Stimulated activated CD8-positive, alpha-beta memory T cell treated with anti-CD3 and anti-CD28 coated beads, Interleukin-12 subunit alpha, Interleukin-12 subunit beta, amount 100 ng/mL, for 1 hour (primary cell): ENCODE results near the gene VWA8.

Experiments used
- DNase-seq: peaks from one replicate; pipeline ENCODE4 v3.0.0-alpha.2; 2020; ENCODE audit warnings: low read depth

The VWA8 gene

DNA sequence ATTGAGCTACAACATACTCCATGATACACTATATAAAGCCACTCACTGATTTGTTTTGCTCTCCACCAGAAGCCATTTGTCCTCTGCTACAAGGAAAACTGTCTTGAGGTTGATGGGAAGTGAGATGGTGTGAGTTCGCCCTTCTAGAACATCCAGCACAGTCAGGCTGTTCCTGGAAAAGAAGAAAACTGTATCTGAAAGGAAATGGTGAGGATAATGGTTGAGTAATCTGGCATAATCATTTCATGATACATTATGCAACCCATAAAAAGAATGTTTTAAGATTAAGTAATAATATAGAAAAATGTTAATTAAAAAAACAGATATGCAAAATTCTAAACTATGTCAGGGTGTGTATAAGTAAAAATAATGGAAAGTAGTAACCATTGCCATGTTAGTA is 269.6 kb downstream of the VWA8 start:
- DNase-seq, result no peak

DNA sequence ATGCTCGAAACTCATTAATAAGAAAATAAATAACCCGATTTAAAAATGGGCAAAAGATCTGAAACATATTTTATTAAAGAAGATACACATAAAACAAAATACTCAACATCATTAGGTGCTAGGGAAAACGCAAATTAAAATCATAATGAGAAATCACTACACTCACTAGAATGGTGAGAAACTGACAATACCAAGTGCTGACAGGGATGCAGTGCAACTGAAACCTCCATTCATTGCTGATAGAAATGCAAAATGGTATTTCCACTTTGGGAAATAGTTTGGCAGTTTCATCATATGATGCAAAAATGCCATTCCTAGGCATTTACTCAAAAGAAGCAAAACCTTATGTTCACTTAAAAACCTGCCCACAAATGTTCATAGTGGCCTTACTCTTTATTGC is 278.1 kb downstream of the VWA8 start:
- DNase-seq, result no peak

DNA sequence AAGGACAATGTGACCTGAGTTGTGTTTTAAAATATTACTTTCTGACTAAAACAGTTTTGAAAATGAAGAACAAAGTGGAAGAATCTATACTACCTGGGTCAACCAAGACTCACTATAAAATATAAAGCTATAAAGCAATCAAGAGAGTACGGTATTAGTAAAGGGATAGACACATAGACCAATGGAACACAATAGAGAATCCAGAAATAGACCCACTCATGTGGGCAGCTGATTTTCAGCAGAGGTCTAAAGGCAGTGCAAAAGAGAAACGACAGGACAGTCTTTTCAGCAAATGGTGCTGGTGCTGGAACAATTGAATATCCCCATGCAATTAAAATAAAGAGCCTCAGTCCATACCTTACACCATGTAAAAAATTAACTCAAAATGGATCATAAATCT is 278.9 kb downstream of the VWA8 start:
- DNase-seq, result no peak

DNA sequence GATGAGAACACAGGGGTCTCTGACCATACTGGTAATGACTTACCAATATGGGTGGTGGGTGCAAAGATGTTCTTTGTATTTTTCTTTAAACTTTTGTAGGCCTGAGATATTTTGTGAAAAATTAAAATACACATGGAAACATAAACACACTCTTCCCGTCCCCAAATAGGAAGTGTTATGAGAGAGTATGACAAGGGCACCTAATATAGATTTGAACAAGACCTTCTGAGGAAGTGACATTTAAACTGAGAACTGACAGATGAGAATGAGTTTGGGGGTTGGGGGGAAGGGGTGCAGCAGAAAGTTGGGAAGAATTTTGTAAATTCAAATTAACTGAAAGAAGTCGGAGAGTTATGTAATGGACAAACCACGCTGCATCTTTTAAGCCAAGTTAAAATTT is 279.3 kb downstream of the VWA8 start:
- no peak for DNase-seq

DNA sequence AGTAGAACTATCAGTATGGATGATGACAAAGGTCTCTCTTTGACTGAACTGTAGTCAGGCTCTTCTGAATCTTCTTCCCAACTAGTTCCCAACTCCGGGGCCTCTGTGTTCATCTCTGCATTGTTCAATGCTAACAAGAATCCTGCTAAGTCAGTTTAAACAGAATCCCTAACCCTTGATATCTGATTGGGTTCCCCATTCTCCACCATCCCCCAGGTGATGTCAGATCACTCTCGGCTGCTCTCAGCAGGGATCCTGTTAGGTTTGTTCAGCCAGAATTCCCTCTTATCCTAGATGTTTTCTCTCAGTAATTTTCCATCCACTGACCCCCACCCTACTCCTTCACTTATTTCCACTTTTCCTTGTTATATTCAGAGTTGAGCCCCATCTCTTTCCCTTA is 280.0 kb downstream of the VWA8 start:
- DNase-seq, result no peak

DNA sequence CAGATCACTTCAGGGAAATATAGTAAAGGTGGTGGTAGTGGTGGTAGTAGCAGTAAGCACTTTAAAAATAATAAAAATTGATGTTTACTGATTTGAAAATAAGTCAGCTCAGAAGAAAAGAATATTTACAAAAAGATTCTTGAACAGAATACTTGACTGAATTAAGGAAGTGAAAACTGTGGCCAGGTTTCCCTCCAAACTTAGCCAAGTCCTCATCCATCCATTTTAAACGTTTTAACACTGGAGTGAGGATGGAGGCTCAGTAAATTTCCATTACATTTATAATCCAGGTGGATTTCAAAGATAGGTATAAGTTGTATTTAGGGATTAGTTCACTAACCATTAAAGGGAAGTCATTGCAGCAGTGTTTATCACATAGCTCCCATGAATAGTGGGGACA is 282.1 kb downstream of the VWA8 start:
- no peak for DNase-seq

DNA sequence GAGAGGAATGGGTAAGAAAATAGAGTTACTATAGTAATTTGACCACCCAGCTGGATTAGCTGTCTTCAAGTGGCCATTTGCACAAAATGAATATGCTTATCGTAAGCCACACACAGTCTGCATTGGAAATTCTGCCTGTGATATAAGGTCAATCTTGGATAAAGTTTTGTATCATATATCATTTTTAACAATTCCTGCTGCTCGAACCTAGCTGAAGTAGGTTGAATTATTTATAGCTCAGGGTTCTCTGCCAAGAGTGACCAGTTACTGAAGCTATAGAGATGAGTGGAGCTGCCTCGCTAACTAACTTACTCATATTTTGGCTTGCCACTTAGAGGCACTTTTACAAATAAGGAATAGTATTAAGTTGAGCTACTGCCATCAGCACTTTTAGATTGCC is 282.7 kb downstream of the VWA8 start:
- DNase-seq, result no peak

DNA sequence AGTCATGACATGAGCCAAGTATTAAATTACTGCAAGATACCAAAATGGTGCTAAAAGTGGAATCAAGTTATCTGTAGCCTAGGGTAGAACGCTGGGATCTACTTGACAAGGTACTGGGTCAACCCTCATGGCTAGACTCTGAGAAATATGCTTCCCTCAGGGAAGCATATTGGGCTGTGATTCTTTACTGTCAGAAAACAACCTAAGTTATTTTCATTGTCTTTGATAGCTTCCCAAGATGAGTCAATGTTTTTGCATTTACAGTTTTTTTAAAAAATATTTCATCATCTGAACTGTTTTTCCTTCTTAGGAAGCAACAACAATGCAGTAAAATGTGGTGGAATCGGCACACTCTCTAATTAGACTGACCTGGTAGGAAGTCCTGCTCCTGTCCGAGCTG is 285.6 kb downstream of the VWA8 start:
- DNase-seq, result no peak

DNA sequence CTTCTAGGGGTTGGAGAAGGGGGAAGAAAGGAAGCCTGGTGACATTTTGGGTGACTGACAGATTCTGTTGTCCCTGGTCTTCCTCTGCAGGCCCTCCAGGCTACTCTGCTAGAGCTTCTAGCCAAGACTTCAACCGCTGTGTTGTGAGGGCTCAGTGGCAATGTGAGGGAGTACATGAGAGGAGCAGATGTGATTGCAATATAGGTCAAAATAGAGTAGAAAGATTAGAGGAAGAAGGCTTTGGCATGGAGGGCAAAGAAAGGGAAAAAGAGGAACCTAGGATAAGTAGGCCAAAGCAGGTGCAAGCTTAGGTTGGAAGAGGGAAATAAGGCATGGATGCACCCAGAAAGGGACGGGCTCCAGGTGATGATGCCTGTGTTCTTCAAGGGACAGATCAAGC is 286.7 kb downstream of the VWA8 start:
- no peak for DNase-seq

DNA sequence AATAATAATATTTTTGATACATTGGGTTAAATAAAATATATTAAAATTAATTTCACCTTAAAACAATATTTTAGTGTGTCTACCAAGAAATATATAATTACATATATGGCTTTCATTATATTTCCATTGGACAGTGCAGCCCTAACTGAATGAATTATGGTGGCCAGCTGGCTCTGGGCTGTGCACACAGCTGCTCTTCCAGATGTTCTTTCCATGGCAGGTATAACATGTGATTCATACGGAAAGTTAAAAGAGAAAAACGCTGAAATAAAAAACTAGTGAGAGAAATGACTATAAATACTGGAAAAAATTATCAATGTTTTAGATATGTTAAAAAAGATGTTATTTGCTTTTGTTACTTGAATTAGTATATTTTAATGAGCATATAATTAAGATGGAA is 287.3 kb downstream of the VWA8 start:
- DNase-seq, result no peak

DNA sequence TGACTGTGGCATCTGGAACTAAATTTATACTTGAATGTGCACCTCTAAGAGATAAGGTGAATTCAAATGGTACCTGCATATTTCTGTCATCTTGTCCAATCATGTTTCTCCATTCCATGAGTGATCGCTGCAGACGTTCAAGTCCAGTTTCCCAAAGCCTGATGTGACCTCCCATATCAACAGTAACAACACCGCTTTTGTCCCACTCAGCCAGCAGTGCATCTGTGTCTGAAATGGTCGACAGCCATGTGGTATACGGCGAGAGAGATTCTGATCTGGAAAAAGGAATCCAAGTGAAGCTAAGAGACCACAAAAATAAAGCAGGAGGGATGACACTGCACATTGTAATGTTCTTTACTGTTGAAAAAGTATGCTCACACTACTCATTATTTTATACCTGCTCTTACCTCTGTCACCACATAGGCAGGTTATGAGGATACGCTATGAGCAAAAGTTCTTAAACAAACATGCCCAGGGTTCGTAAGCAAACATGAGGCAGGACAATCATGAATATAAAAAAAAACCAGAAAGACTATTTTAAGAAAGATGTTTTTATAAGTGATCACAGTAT is 290.0 kb downstream of the VWA8 start:
- DNase-seq, result no peak

DNA sequence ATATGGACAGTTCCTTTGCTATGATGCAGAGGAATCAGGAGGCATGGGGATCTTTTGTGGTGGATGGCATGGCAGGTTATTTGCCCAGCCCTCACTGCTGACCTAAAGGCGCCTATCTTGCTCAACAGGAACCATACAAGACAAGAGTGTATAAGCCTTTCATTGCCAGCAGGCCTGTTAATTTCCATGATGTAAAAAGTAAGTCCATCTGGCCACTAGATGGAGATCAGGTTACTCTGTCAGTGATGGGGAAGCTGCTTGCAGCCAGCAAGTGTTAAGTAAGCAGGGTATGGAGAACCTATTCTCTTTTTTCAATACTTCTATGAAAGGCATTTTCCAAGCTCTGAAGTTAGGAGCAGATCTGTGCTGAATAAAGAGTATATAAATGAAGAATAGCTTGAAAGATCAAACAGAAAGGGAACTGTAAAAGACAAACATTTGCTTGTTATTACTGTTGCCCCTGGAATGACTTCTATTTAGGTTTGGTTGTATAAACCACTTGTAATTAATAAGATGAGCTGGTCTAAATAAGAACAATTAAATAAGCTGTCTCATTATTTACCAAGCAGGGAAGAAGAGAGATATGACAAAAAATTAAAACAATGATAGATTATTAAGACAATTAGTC is 292.7 kb downstream of the VWA8 start:
- no peak for DNase-seq

DNA sequence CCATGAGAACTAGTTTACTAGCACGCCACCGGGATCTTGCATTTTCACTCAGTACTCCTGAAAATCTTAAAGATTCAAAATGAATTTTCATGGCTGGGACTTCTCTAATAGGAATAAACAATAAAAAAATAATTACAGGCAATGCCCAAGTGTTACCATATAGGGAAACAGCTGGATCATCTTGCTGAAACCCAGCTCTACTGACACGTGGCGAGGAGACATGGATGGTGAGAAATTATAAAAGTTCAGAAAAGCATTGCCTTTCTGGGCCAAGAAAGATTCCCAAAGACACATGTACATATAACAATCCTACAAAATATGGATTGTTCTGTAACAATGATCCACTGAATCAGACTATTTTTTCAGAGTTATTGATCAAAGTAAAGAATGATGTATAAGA is 294.3 kb downstream of the VWA8 start:
- DNase-seq, result no peak

DNA sequence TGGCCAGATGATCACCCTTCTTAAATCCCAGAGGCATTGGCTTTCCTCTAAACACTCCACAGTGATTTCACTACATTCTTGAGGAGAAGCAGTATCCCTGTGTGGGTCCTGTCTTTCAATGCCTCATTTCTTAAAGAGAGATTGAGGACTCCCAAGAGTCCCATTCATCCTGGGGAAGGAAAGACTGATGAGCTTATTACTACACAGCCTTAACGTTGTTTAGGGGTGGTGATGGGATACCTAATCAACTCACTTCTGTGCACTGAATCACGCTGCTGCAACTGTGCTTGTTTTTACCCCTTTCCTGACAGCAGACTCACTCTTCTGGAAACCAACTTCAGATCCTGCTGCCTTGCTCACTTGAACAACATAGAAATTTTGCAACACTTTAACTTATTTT is 300.5 kb downstream of the VWA8 start:
- no peak for DNase-seq

DNA sequence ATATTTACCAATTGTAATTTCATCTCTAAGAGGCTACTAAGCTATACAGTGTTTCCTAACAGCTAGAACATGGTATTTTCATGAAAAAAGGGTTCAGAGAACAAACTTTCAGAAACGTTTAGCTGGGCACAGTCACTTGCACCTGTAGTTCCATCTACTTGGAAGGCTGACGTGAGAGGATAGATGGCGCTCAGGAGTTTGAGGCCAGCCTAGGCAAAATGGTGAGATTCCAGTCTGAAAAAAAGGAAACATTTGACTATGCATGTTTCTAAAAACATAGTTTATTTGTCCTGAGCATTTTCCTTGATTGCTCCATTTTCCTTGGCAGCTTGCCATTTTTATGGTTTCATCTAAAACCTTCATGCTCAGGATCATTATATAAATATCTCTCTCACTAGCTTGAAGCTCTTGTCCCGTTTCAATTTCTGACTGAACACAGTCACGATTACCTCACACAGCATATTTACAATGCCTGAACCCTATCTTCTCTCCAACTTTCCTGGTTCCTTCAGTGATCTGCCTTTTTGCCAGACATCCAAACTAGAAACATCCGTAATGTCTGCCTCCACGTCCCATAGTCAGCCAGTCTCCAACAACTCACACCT is 302.8 kb downstream of the VWA8 start:
- no peak for DNase-seq

DNA sequence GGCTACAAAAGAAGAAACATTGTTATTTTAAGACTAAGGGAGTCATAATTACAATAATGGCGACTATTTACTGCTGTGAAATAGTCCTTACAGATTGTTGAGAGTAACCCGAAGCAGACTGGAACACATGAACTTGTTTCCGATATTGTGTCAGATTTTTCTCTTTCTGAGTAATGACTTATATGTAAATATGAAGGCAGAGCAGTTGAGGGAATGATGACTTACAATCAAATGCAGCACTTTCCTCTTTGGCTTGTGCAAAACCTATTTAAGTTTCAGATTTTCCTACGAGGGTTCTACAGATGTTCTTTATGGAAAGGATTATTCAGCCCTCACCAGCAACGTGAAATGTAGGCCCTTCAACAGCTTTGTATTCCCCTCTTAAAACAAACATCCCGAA is 304.9 kb downstream of the VWA8 start:
- DNase-seq, result no peak

DNA sequence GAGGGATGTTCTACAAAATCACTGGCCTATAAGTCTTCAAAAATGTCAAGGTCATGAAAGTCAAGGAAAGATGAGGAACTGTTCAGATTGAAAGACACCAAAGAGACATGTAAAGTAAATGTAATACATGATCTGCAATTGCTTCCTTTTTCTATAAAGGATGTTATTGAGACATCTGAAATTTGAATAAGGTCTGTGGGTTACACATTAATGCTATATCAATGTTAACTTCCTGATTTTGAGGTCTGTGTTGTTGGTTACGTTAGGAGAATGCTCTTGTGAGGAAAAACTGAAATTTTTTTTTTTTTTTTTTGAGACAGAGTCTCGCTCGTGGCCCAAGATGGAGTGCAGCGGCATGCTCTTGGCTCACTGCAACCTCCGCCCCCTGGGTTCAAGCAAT is 306.1 kb downstream of the VWA8 start:
- DNase-seq, result no peak

DNA sequence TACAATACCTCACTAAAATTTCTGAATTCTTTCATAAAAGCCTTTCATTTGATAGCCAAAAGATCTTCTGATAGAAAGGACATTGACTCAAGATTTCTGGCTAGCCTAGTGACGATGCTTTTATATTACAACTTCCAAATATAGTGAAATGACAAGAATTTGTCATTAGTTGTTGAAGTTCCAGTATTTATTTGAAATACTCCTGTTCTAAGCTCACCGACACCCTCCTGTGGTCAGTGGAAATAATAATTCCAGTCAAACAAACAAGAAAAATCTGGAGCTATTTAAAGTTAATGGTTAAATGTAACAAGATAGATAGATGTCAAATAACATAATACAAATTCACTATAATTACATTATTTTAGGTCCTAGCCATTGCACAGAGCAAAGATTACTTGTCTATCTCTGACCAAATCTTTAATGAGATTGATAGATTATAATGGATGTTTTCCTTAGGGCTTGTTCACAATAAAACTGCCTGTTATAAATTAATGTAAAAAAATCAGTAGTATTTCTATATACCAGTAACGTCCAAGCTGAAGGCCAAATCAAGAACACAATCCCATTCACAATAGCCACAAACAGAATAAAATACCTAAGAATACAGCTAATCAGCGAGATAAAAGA is 308.1 kb downstream of the VWA8 start:
- no peak for DNase-seq

DNA sequence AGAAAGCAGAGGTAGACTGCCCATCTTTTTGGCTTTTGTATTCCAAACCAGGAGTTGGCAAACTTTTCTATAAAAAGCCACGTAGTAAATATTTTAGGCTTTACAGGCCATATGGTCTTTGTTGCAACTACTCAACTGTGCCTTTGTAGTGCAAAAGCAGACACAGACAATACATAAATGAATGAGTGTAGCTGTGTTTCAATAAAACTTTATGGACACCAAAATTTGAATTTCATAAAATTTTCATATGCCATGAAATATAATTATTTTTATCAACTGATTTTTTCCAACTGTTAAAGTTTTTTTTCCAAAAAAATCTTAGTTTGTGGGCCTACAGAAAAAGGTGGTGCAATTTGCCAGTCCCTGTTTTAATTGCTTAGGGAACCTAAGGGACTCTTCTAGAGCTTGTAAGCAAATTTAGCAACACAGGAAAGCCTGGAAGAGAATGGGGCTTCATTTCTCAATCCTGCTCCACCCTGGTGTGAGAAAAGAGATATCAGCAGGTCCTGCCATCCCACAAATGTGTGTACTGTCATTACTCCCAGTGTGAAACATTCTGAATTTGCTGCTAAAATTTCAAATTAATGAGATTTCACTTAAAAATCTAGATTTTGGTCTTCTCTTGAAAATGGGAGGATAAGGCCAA is 309.4 kb downstream of the VWA8 start:
- DNase-seq, result no peak

DNA sequence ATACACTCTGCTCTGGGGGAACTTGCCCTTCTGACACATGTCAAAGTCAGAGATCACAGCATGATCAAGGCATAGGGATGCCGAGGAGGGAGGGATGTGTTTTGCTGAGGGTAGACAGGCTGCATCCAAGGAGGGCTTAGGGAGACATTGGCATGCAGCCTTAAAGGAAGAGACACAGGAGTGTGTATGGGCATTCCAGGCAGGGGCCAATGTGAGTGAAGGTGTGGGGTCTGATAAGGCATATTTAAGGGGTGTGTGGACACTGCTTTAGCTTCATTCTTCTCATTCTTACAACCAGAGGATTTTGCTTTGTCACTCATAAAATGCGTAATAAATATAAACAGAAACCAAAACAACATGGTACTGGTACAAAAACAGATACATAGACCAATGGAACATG is 310.2 kb downstream of the VWA8 start:
- DNase-seq, result no peak

DNA sequence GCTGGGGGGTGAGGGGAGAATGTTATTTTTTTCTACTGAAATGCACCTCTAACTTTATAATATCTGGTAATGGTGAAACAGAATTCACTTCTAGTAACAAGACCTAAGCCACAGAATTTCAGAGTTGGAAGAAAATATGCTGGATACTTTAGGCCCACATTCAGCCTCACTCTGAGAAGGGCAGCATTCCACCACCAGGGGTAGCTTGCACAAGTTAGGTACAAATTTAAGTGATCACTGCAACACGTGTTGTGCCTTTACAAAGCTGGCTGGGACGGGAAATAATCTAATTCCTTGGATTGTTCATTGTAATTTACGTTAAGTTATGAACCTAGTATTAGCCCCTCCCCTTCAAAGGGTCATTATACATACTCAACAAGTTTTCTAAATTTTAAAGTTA is 311.2 kb downstream of the VWA8 start:
- DNase-seq, result no peak

DNA sequence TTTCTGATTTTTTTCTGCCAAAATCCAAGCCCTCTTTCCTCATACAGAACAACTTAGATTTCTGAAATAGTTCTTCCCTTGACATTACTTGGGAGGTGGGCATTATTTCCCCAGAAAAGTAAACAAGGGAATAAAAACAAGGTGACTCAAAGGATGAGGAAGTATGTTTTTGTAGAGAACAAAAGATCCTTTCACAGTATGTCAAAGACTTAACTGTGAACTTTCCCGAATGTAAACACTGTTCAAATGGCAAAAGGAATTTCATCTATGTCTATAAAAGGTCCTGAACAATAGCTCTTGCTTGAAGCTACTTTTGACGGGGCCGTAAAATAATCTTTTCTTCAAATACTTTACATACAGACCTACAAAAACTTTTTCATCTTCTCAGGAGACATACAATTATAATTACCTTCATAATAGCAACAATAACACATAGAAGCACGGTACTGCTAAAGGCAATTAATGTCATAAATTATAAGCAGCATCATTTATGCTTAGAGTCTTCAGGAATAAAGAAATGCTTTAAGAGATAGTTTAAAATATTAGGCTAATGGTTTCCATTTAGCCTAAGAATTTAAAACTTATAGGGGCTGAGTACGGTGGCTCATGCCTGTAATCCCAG is 312.5 kb downstream of the VWA8 start:
- DNase-seq, result no peak
